GM18867 (cell line): Measurements from ENCODE around the gene PRDM1.

Experiments used
- ATAC-seq: cut with Tn5 transposase; IDR thresholded peaks from one replicate; pipeline ENCODE4 v1.9.1; 2021; ENCODE audit warnings: mild to moderate bottlenecking, moderate library complexity; ENCODE audit not compliant: unreplicated experiment

PRDM1 gene

DNA sequence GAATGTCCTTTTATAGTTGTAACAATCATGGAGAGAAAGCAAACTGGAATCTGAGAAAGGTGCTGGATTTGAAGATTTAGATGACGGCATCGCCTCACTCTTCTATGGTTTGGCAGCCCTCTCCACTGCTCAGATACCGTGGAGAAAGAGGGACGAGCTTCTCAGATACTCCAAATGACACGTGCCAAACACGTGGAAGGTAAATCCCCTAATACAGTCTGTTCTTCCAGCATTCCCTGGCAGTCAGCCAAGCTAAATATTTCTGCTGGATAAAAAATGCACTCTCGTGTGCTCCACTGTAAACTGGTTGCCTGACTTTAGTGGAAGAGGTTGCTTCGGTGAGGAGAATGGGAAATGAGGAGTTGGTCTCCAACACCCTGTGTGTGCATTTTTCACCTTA lies 16.7 kb upstream of the PRDM1 start:
- no peak for ATAC-seq

DNA sequence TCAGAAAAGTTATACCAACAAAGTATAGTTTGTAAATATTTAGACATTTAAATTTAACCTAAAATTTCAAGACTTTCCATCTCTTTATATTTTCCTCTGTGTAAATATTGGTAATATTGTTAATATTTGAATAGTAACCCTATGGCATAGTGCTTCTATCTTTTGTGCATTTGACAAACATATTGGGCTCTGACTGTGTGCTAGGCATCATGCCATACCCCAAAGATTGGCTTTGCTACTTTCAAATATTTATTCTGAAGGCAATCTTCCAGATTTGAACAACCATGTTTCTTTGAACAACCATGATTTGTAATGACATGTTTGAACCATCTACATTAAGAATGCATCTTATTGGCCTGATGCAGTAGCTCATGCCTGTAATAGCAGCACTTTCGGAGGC lies 15.5 kb upstream of the PRDM1 start:
- ATAC-seq = no peak

DNA sequence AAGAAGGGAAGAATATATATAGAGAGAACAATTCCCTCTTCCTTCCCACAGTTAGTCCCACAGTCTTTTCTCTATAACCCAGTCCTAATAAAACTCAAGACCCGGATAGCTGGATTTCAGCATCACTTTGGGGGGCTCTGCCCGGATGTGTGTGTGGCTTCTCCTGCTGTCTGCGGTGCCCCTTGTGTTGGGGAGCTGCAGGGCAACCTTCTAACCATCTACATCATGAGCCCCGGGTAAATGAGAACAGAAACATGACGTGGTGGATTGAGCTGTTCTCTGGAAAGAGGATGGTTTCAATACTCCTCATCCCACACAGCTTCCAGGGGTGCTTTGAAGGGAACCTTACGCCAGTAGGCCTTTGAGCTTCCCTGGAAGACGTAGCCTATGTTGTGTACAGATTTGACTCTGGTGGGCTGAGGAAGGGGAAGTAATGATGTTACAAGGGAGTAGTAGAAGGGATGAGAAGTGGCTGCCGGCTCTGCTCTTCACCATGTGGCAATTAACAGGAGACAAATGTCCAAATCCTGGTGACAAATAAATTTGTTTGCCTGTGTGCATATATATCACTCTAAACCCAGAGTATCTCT lies 13.5 kb upstream of the PRDM1 start:
- ATAC-seq = no peak

DNA sequence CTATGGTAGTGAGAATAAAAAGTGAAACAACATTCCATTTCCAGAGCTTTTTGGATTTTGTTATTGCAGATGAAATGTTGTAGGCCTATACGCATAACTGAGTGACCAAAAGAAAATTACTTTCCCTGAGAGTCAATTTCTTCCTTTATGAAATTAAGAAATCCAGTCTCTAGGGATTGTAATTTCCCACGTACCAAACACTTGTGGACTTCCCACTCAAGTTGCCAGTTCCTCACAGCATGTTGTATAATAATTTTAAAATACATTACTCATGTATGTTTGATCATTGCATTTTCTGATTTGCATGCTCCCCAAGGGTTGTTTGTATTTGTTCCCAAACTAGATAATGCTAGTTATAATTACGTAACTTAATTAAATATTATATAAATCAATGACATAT lies 12.0 kb upstream of the PRDM1 start:
- ATAC-seq = no peak

DNA sequence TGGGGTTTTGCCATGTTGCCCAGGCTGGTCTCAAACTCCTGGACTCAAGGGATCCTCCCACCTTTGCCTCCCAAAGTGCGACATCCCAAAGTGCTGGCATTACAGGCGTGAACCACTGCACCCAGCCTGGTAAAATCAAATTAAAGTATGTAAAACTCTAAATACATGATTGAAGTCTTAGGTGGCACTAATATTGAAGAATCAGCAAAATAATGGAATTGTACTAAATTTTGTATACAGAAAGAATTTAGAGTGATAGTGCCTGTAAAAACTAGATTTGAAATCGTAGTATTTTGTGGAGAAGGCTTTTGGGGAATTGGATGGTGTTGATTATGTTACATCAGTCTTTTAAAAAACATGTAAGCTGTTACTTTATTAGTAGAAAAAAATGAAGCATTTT lies 10.0 kb upstream of the PRDM1 start:
- no peak for ATAC-seq

DNA sequence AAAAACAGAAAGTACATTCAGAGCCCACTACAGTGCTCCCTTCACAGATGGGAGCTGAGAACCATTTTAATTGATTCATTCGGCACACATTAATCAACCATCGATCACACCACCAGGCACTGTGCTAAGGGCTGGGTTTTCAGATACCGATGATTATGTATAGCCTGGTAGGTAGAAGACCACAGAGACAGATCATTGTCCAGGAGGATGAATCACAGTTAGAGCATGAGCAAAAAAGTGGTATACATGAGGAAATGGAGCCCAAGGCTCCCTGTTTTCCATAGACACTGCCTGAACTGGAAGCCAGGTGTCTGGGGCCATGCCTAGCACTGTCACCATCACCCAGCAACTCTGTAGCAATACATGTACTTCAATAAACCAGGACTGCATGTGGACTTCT lies 9.0 kb upstream of the PRDM1 start:
- no peak for ATAC-seq

DNA sequence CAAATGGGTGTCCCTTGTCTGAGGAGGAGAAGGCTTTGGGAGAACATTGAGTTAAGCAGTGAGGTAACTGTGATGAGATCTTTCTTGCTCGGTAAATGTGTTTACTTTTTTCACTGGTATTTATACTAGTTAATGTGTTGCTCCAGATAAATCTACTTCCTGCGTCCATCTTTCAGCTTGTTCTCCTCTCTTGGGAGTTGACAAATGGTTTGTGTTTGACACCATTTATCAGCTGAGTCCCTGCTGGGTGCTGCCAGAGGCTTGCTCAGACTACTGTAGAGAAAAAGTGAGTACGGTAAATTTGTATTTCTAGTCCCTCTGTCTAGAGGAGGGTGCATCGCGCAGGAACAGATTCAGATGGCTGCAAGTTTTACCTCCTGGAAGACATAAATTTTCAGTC lies 8.3 kb upstream of the PRDM1 start:
- ATAC-seq = no peak

DNA sequence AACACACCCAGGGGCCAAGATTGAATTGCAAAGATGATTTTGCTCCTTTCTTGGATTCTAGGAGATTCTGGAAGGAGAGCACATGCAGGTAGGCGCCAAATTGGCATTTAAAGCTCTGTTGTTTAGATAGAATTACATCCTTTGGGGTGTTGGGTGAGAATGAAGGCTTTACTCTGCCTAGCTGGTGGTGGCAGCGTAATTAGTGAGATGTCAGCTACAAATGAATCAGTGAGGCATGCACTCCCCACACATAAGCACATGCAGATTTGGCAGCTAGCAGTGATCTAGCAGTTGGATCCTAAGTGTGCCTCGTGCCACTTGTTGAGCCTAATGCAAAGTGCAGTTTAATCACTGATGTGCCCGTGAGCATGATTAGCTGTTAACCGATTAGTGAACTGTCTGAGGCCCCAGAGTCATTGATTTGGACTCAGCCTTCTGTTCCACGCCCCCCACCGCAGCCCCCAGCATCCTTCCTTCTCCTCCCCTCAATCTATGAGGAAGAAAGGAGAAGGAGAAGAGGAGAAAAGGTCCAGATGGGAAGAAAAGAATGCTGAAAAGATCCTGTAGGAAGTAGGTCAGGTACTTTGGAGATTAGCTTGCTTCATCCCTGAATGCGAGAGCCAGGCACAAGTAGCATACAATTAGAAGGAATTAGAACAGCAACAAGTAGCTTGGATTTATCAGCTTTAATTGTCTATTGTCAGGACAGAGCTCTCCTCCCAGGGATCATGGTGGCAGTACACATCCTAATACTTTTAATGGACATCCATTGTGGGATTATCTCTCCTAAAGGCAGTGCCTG lies 6.0 kb upstream of the PRDM1 start:
- no peak for ATAC-seq

DNA sequence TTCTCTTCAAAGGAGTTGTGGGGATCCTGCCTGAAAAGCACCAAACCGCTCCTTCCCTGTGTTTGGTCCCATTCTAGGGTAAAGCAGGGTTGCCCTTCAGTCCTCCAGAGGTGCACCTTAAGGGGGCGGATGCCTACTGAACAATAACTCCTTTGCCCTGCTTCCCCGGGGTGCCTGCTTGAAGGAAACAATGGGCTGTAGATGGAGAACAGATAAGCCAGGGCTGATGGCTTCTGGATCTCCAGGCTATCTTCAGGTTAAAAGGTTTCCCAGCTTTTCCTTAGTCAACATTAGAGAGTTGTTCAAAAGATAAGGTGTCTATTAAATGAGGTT lies 5.4 kb upstream of the PRDM1 start:
- no peak for ATAC-seq

DNA sequence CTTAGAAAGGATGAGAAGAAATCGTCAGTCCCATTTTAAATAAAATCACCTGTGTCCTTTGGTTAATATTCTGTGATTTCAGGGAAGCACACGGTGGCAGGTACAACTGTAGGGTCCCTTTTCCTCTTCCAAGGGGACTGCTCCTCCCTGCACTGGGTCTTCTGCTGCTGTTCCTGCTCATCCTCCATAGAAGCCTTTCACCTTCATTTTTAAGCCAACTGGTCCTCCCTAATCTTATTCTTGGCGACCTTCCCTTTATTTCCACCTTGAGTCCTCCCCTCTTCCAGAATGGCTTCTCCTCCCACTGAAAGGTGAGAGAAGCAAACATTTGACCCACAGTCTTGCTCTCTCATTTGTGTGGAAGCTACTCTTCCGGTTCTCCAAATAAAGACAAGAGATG lies 4.4 kb upstream of the PRDM1 start:
- no peak for ATAC-seq

DNA sequence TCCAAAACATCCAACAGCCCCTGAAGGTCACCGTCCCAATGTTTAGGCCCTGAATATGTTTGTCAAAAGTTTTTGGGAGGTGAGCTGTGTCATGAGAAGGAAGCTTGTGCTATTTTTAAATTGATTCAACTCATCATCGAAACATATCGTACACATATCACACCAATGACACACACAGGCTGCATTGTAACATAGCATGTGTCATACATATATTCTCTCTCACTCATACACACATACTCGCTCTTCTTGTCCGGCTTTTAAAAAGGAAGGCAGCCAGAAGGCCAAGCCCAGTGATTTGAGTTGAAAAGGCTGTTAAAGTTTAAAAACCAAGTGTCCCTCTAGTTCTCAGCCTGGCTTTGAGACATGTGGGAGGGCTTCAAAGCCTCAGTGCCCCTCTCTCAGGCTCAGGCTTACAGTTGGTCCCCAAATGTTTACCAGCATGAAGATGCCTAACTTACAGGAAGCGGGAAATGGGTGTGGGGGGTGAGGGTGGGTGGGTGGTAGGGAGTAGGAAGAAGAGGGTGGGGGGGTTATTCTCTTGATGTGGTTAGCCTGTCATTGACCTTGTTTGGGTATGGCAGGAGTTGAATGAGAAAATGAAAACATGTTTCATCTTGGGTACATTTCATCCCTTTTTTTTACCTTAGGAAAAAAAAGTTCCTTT lies 3.3 kb upstream of the PRDM1 start:
- ATAC-seq = no peak

DNA sequence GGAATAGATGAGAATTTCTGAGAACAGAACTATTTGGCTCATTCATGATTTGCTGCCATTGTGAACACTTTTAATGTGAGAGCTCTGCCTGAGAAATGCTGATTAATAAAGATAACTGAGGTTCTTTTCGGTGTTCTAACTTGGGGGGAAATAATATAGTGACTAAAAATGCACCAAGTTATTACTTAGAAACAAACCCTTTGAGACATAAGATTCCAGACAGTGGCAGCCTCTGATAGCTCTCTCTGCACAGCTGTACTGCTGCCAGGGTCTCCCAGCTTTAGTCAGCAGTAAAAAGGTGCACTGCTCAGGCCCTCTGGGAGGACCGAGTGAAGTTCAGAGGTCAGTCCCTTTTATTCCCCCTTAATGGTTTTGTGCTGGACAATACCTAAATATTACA lies 2.5 kb upstream of the PRDM1 start:
- ATAC-seq = no peak

DNA sequence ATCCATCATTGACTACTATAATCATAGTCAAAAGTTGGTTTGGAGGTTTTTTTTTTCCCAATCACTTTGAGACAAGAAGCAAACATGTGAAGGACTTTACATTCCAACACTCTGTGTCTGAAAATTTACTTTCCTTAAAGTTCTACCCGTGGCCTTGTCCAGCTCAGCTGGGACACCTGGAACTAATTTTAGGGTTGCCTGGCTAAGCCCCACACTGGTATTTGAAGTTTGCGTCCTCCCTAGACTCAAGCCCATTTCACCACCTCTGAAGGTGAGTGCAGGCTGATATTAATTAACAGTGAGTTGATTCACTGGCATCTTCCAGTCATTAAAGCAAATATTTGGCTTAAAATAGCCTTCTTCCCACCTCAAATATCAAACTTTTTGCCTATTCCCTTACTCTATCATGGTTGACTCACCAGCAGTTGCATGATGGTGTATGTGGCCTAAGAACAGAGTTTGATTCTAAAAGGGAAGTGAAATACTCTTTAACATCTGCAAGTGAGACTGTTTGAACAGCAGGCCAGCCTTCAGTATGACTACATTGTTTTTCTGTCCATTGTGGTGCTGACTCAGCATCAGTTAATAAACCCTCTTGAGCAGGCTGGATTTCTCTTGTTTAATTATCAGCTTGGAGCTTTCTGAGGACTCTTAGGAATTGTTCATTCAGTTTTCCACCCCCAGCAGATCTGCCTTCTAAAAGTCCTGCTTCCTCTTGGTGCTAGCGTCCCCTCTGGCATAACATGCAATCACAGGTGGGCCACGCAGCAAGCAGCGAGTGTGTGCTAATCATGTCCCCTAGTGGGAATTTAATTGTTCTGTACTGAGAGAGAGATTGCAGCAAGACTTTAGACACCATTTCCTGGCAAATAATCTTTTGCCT lies 1.8 kb upstream of the PRDM1 start:
- ATAC-seq = peak; percentile 77

DNA sequence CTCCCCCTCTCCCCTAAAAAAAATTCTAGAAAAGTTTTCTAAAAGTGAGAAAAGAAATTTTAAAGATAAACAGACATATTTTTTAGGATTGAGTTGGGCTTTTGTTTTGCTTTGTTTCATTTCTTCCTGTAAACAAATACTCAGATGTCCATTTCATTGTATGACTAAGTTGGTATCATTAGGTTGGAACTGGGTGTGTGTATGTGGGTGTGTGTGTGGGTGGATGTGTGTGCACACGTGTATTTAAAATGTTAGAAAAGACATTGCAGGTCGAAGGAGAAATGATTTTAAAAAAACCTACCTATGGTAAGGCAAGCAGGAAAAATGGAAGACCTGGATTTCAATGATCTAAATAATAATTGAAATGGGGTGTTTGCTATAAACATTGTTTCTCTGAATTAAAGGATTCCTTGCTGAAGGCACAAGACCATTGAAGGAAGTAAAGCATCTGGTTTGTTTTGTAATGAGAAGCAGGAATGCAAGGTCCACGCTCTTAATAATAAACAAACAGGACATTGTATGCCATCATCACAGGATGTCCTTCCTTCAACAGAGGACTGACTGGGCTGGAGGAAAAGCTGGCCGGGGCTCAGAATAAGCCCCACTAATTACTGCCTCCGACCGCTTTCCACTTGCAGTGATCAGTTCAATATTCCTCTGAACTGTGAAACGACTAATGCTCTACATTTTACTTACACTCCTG lies 996 bp upstream of the PRDM1 start:
- no peak for ATAC-seq

DNA sequence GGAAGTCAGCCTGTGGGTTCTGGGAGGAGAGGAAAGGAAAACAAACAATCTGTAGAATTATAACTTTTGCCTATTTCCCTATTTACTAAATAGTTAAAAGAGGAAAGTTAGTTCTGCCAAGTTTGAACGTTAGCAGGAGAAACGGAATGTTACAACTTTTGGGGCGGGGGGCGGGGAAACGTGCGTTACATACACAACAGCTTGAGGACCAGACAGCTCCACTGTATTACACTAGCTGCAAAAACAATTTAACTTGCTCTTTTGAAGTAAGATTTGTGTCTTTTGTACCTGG lies 498 bp upstream of the PRDM1 start:
- ATAC-seq = no peak

DNA sequence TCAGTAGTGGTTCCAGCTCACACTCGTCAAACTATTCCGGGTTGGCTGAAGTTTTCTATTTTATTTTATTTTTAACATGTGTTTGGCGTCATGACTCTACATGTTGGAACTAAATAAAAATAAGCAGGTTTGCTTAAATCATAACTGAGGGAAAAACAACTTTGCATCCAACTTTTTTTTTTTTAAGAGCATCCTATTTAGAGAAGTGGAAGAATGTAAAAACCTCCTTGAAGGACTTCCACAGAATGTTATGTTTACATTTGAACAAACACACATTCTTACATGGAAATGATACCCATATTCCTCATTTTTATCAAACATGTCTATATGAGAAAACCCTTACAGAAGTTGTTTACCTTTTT lies 659 bp downstream of the PRDM1 start:
- ATAC-seq = no peak

DNA sequence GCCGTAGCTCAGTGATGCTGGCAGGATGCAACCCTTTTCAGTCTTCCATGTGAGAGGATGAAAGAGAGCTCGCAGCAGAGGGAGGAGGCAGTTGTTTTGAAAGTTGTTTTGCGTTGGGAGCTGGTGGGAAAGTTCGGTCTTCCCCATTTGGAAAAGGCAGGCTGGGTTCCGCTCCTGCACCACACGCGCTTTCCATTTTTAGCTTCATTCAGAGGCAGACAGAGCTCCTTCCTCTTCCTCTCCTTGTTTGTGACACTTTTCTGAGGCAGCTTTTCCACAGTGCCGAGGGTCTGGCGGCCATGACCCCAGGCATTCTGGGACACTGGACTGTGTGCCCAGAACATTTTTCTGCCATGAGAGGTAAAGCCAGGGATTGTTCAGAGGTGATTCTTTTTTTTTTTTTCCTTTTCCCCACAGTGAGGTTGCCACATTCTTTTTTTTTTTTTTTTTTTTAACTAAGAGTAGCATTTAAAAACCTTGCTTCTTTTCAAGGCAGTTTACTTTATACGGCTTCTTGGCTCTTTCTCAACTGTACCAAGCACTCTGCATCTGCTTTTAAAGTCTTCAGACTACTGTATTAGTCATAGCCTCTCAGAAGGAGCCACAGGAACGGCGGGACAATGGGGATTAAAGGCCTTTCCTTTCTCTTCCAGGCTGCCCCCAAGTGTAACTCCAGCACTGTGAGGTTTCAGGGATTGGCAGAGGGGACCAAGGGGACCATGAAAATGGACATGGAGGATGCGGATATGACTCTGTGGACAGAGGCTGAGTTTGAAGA lies 1.6 kb downstream of the PRDM1 start:
- ATAC-seq = no peak

DNA sequence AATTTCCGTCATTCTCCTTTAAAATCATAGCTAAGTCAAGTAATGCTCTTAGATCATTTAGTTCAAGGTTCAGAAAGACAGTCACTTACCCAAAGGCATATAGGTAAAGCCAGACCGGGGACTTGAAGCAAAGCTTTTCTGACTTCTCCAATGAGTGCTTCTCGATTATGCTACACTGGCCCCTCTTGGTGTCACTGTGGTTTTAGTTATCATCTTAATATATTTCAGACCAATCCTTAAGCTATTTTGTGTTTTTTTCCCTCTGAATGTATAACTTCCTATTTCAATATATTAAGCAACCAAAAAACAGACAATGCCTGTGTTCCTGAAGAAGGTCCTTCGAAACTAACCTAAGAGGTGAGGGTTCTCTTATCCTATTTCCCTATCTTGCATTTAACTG lies 3.9 kb downstream of the PRDM1 start:
- ATAC-seq = peak; percentile 33

DNA sequence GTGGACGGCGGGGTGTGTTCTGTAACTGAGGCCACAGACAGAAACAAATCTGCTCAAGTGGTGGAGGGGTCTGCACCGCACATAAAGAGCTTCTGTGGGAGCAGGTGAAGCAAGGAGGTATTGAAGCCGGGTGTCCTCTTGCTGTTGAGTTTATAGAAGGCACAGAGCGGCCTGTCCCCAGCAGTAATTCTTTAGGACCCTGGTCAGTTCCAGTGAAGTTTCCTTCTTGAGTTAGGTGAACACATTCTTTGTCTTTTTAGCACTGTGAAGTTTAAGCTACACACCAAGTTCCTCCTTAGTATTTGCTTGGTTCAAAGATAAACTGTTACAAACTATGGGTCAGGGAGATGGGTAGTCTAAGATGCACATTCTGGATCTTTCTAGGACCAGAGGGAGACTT lies 6.1 kb downstream of the PRDM1 start:
- ATAC-seq = no peak

DNA sequence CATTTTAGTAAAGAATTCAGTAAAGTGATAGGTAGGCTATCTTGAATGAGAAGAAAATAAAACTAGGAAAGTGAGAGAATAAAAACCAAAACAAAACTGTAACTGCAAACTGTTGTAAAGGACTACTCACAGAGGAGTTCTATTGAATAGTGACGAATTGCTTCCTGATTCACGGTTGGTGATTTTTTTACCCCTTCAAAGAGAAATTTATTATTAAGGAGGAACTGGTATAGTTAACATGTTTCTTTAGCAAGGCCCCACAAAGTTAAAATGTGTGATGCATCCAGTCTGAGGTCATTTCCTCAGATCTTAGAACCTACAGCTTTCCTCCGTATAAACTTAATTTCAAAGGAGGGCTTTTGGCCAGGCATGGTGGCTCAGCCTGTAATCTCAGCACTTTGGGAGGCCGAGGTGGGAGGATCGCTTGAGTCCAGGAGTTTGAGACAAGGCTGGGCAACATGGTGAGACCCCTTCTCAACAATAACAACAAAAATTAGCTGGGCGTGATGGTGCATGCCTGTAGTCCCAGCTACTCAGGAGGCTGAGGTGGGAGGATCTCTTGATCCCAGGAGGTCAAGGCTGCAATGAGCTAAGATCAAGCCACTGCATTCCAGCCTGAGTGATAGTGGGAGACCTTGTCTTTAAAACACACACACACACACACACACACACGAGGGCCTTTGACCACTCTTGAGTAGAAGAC lies 8.3 kb downstream of the PRDM1 start:
- ATAC-seq = no peak
